ENCODE results near the gene GPRIN3. TPM values are rescaled to one million over a fixed set of nuclear protein-coding genes. Genes with fewer than 3 reads are reported as not detected.

The GPRIN3 gene
- total and polyA plus RNA-seq, 4 experiments from 2014 or later, result 6.9 to 32.5 (median 25.7) TPM

- Mint-ChIP-seq H3K36me3 (peaks cover 35 to 53% of the 10 kb centered on the region in 2 donors), H3K9me3 (peaks cover 0 to 1% (median 0%) of the 10 kb centered on the region in 8 donors), H3K27me3 (no peaks in the 10 kb centered on the region), H3K4me1 (peaks cover 72 to 92% (median 86%) of the 10 kb centered on the region in 4 donors), H3K27ac (peak overlapping the region; percentile 30 to 89 (median 69)), H3K4me3 (peak overlapping the region in 4 of 8 donors; percentile 1 to 48 (median 18))
- no peak for DNase-seq
- CTCF ChIA-PET (ENCODE audit: partially characterized antibody), result interaction anchor here (14.5 kb wide), 1 partner anchor 14 kb away, joined by 171 read pairs; no protein-coding TSS in a partner anchor
- Histone ChIP-seq H3K4me1 (ENCODE audit: insufficient read depth, low read length) (peaks cover 95% of the 10 kb centered on the region), H3K9me3 (ENCODE audit: control insufficient read depth in 1 of 2, low read length in 2 of 2) (no peaks in the 10 kb centered on the region), H3K27me3 (ENCODE audit: insufficient read depth, low read length) (no peaks in the 10 kb centered on the region), H3K4me3 (ENCODE audit: low read length in 2 of 2) (no peak overlapping the region), H3K27ac (ENCODE audit: low read depth, low read length) (no peak overlapping the region), H3K36me3 (ENCODE audit: insufficient read depth, low read length) (no peaks in the 10 kb centered on the region)
- intact Hi-C loops (cut with micrococcal nuclease), result no loop called here
- POLR2A ChIA-PET (ENCODE audit: partially characterized antibody), result interaction anchor here (0.6 to 5.4 kb wide), 7 partner anchors 10 to 47 kb away, joined by 3 to 39 read pairs (median 6); no protein-coding TSS in a partner anchor
Measured at GRCh38 chr4:89270792-89271191, 36.8 kb downstream of the GPRIN3 start.

- peaks cover 0 to 1% (median 0%) of the 10 kb centered on the region in 8 donors for H3K9me3 Mint-ChIP-seq
- H3K4me1 ChIP-seq (ENCODE audit: insufficient read depth, low read length), result peaks cover 94% of the 10 kb centered on the region
- H3K27me3 ChIP-seq (ENCODE audit: insufficient read depth, low read length), result no peaks in the 10 kb centered on the region
- H3K4me1 Mint-ChIP-seq, result peaks cover 63 to 86% (median 82%) of the 10 kb centered on the region in 4 donors
- no peaks in the 10 kb centered on the region for H3K9me3 ChIP-seq (ENCODE audit: control insufficient read depth in 1 of 2, low read length in 2 of 2)
- H3K36me3 Mint-ChIP-seq, result peaks cover 28 to 52% of the 10 kb centered on the region in 2 donors
- no peak overlapping the region for H3K27ac ChIP-seq (ENCODE audit: low read depth, low read length)
- H3K36me3 ChIP-seq (ENCODE audit: insufficient read depth, low read length), result no peaks in the 10 kb centered on the region
- H3K4me3 ChIP-seq (ENCODE audit: low read length in 2 of 2), result no peak overlapping the region
- intact Hi-C loops (cut with micrococcal nuclease), result no loop called here
- no peaks in the 10 kb centered on the region for H3K27me3 Mint-ChIP-seq
- ChIA-PET CTCF (ENCODE audit: partially characterized antibody) (interaction anchor here (0.9 to 14.5 kb wide), 3 partner anchors 8 to 29 kb away, joined by 3 to 171 read pairs (median 4); no protein-coding TSS in a partner anchor), POLR2A (ENCODE audit: partially characterized antibody) (interaction anchor here (1.0 to 1.1 kb wide), 3 partner anchors 9 to 25 kb away, joined by 3 to 6 read pairs (median 4); no protein-coding TSS in a partner anchor)
- DNase-seq, result no peak
- H3K27ac Mint-ChIP-seq, result peak overlapping the region; percentile 4 to 88 (median 62)
- H3K4me3 Mint-ChIP-seq, result peak overlapping the region in 2 of 8 donors; percentile 1 to 73
Measured at GRCh38 chr4:89269121-89269666, 38.4 kb downstream of the GPRIN3 start.

GRCh38 chr4:89268679-89269078, 38.9 kb downstream of the GPRIN3 start:
- no peaks in the 10 kb centered on the region for H3K36me3 ChIP-seq (ENCODE audit: insufficient read depth, low read length)
- intact Hi-C loops (cut with micrococcal nuclease), result no loop called here
- peak overlapping the region in 3 of 8 donors; percentile 22 to 47 (median 39) for H3K4me3 Mint-ChIP-seq
- peaks cover 94% of the 10 kb centered on the region for H3K4me1 ChIP-seq (ENCODE audit: insufficient read depth, low read length)
- no peak overlapping the region for H3K4me3 ChIP-seq (ENCODE audit: low read length in 2 of 2)
- no peaks in the 10 kb centered on the region for H3K9me3 ChIP-seq (ENCODE audit: control insufficient read depth in 1 of 2, low read length in 2 of 2)
- no peak overlapping the region for H3K27ac ChIP-seq (ENCODE audit: low read depth, low read length)
- H3K9me3 Mint-ChIP-seq, result peaks cover 0 to 1% (median 0%) of the 10 kb centered on the region in 8 donors
- H3K36me3 Mint-ChIP-seq, result peaks cover 23 to 52% of the 10 kb centered on the region in 2 donors
- H3K4me1 Mint-ChIP-seq, result peaks cover 64 to 86% (median 82%) of the 10 kb centered on the region in 4 donors
- H3K27me3 Mint-ChIP-seq, result no peaks in the 10 kb centered on the region
- DNase-seq, result no peak
- POLR2A ChIA-PET (ENCODE audit: partially characterized antibody), result interaction anchor here (1.0 to 1.1 kb wide), 3 partner anchors 9 to 26 kb away, joined by 3 to 6 read pairs (median 4); no protein-coding TSS in a partner anchor
- peak overlapping the region in 6 of 7 donors; percentile 4 to 88 (median 76) for H3K27ac Mint-ChIP-seq
- H3K27me3 ChIP-seq (ENCODE audit: insufficient read depth, low read length), result no peaks in the 10 kb centered on the region
- CTCF ChIA-PET (ENCODE audit: partially characterized antibody), result interaction anchor here (1.0 to 14.5 kb wide), 2 partner anchors 8 to 12 kb away, joined by 3 to 171 read pairs; no protein-coding TSS in a partner anchor

- peaks cover 22 to 57% of the 10 kb centered on the region in 2 donors for H3K36me3 Mint-ChIP-seq
Measured at GRCh38 chr4:89267846-89268245, 39.8 kb downstream of the GPRIN3 start.

GRCh38 chr4:89267392-89267791, 40.2 kb downstream of the GPRIN3 start:
- DNase-seq, result no peak
- no peaks in the 10 kb centered on the region for H3K27me3 Mint-ChIP-seq
- H3K36me3 Mint-ChIP-seq, result peaks cover 17 to 55% of the 10 kb centered on the region in 2 donors
- CTCF ChIA-PET (ENCODE audit: partially characterized antibody), result interaction anchor here (0.7 to 14.5 kb wide), 2 partner anchors 10 to 17 kb away, joined by 4 to 171 read pairs; no protein-coding TSS in a partner anchor
- H3K27me3 ChIP-seq (ENCODE audit: insufficient read depth, low read length), result no peaks in the 10 kb centered on the region
- H3K27ac ChIP-seq (ENCODE audit: low read depth, low read length), result no peak overlapping the region
- H3K4me3 Mint-ChIP-seq, result peak overlapping the region in 3 of 8 donors; percentile 6 to 22 (median 20)
- peaks cover 0 to 1% (median 0%) of the 10 kb centered on the region in 8 donors for H3K9me3 Mint-ChIP-seq
- no peaks in the 10 kb centered on the region for H3K9me3 ChIP-seq (ENCODE audit: control insufficient read depth in 1 of 2, low read length in 2 of 2)
- intact Hi-C loops (cut with micrococcal nuclease), result no loop called here
- POLR2A ChIA-PET (ENCODE audit: partially characterized antibody), result no interaction called here
- H3K27ac Mint-ChIP-seq, result peak overlapping the region in 6 of 7 donors; percentile 4 to 86 (median 62)
- H3K4me1 Mint-ChIP-seq, result peaks cover 67 to 86% (median 82%) of the 10 kb centered on the region in 4 donors
- no peaks in the 10 kb centered on the region for H3K36me3 ChIP-seq (ENCODE audit: insufficient read depth, low read length)
- H3K4me3 ChIP-seq (ENCODE audit: low read length in 2 of 2), result no peak overlapping the region
- peaks cover 94% of the 10 kb centered on the region for H3K4me1 ChIP-seq (ENCODE audit: insufficient read depth, low read length)

More at GRCh38 chr4:89267846-89268245, 39.8 kb downstream of the GPRIN3 start:
- DNase-seq, result no peak
- no peaks in the 10 kb centered on the region for H3K9me3 ChIP-seq (ENCODE audit: control insufficient read depth in 1 of 2, low read length in 2 of 2)
- H3K27me3 ChIP-seq (ENCODE audit: insufficient read depth, low read length), result no peaks in the 10 kb centered on the region
- Mint-ChIP-seq H3K9me3 (peaks cover 0 to 1% (median 0%) of the 10 kb centered on the region in 8 donors), H3K27ac (peak overlapping the region; percentile 4 to 86 (median 69)), H3K27me3 (no peaks in the 10 kb centered on the region), H3K4me3 (peak overlapping the region in 5 of 8 donors; percentile 4 to 47 (median 22)), H3K4me1 (peaks cover 69 to 86% (median 83%) of the 10 kb centered on the region in 4 donors)
- no peaks in the 10 kb centered on the region for H3K36me3 ChIP-seq (ENCODE audit: insufficient read depth, low read length)
- intact Hi-C loops (cut with micrococcal nuclease), result no loop called here
- H3K4me1 ChIP-seq (ENCODE audit: insufficient read depth, low read length), result peaks cover 94% of the 10 kb centered on the region
- no peak overlapping the region for H3K27ac ChIP-seq (ENCODE audit: low read depth, low read length)
- ChIA-PET CTCF (ENCODE audit: partially characterized antibody) (interaction anchor here (0.7 to 14.5 kb wide), 2 partner anchors 11 to 16 kb away, joined by 4 to 171 read pairs; no protein-coding TSS in a partner anchor), POLR2A (ENCODE audit: partially characterized antibody) (no interaction called here)
- H3K4me3 ChIP-seq (ENCODE audit: low read length in 2 of 2), result no peak overlapping the region

GRCh38 chr4:89266128-89266527, 41.5 kb downstream of the GPRIN3 start:
- H3K27ac Mint-ChIP-seq, result peak overlapping the region in 2 of 7 donors; percentile 48 to 72
- intact Hi-C loops (cut with micrococcal nuclease), result loop anchor here (1.0 kb wide), 1 partner anchor 8 kb away; no protein-coding TSS in a partner anchor

More at GRCh38 chr4:89266128-89266527, 41.5 kb downstream of the GPRIN3 start:
- POLR2A ChIA-PET (ENCODE audit: partially characterized antibody), result interaction anchor here (1.2 to 2.9 kb wide), 2 partner anchors 8 to 21 kb away, joined by 3 to 16 read pairs; no protein-coding TSS in a partner anchor
- peaks cover 13 to 46% of the 10 kb centered on the region in 2 donors for H3K36me3 Mint-ChIP-seq
- peaks cover 0 to 1% (median 0%) of the 10 kb centered on the region in 8 donors for H3K9me3 Mint-ChIP-seq
- CTCF ChIA-PET (ENCODE audit: partially characterized antibody), result interaction anchor here (1.0 to 3.5 kb wide), 2 partner anchors 12 to 40 kb away, joined by 3 to 33 read pairs; no protein-coding TSS in a partner anchor
- no peaks in the 10 kb centered on the region for H3K36me3 ChIP-seq (ENCODE audit: insufficient read depth, low read length)
- no peaks in the 10 kb centered on the region for H3K27me3 Mint-ChIP-seq
- H3K27me3 ChIP-seq (ENCODE audit: insufficient read depth, low read length), result no peaks in the 10 kb centered on the region
- peaks cover 63 to 86% (median 78%) of the 10 kb centered on the region in 4 donors for H3K4me1 Mint-ChIP-seq
- H3K4me3 ChIP-seq (ENCODE audit: low read length in 2 of 2), result no peak overlapping the region
- no peak overlapping the region for H3K4me3 Mint-ChIP-seq
- no peak overlapping the region for H3K27ac ChIP-seq (ENCODE audit: low read depth, low read length)
- peaks cover 91% of the 10 kb centered on the region for H3K4me1 ChIP-seq (ENCODE audit: insufficient read depth, low read length)
- no peaks in the 10 kb centered on the region for H3K9me3 ChIP-seq (ENCODE audit: control insufficient read depth in 1 of 2, low read length in 2 of 2)
- no peak for DNase-seq
